ENCODE data around the gene SSR3. TPM values are rescaled to one million over a fixed set of nuclear protein-coding genes. Genes with fewer than 3 reads are reported as not detected.

Gene SSR3
- total and polyA plus RNA-seq, 2 of the 13 experiments (the other 11 are each of a cell fraction or from before 2014, with no cell fraction given): 229 to 325 TPM

GRCh38 chr3:156553705-156554356 lies 1.1 kb downstream of the SSR3 start (continued):
- TF ChIP-seq AHDC1 (CRISPR knock-in tag; IDR thresholded peaks at IDR 0.05; ENCODE audit: borderline replicate concordance): peak; percentile 35; the same call in 1 of the 2 replicates
- no peak for TF ChIP-seq ZNF850 (CRISPR knock-in tag; conservative IDR thresholded peaks at IDR 0.05)
- no peak for TF ChIP-seq ZNF562 (CRISPR knock-in tag; IDR thresholded peaks at IDR 0.05; ENCODE audit: borderline replicate concordance)
- TF ChIP-seq ZNF263 (CRISPR knock-in tag; IDR thresholded peaks at IDR 0.05): no peak
- TF ChIP-seq ATF4 (CRISPR knock-in tag; IDR thresholded peaks at IDR 0.05): 0 out of 4 replicates have a peak, but pooled peaks of 1 of the 2 experiments have one; percentile 25
- no peak for TF ChIP-seq HMG20A (CRISPR knock-in tag; IDR thresholded peaks at IDR 0.05; ENCODE audit: borderline replicate concordance)
- peak; percentile 68; the same call in 1 of the 2 replicates for TF ChIP-seq TFDP2 (CRISPR knock-in tag; IDR thresholded peaks at IDR 0.05)
- no peak for TF ChIP-seq ZNF143 (CRISPR knock-in tag; IDR thresholded peaks at IDR 0.05)
- TF ChIP-seq ZNF512B (CRISPR knock-in tag; IDR thresholded peaks at IDR 0.05; ENCODE audit: borderline replicate concordance): no peak
- no peak for TF ChIP-seq SMYD3 (CRISPR knock-in tag; IDR thresholded peaks at IDR 0.05)
- TF ChIP-seq RARG (CRISPR knock-in tag; IDR thresholded peaks at IDR 0.05; ENCODE audit: low read depth): no peak
- peak; percentile 58; the same call in 1 of the 2 replicates for TF ChIP-seq ZNF670 (CRISPR knock-in tag; IDR thresholded peaks at IDR 0.05; ENCODE audit: borderline replicate concordance)
- peak; percentile 24; the same call in 1 of the 2 replicates for TF ChIP-seq BCL6 (CRISPR knock-in tag; IDR thresholded peaks at IDR 0.05)
- no peak for TF ChIP-seq DZIP1 (CRISPR knock-in tag; IDR thresholded peaks at IDR 0.05)
- peak in 1 of 2 experiments; percentile 52; a peak in 1 of 4 replicates for TF ChIP-seq POLR2A (IDR thresholded peaks at IDR 0.05; ENCODE audit: insufficient read depth in 1 of 2, low read depth in 2 of 2, low read length in 2 of 2)
- TF ChIP-seq KLF6 (CRISPR knock-in tag; IDR thresholded peaks at IDR 0.05): no peak
